GM23248 (cell line): ENCODE data around the gene STRAP. TPM values are rescaled to one million over a fixed set of nuclear protein-coding genes. Genes with fewer than 3 reads are reported as not detected.
"Not testable (repeated sequence)": the region's sequence is repeated elsewhere in the genome, so short reads cannot be mapped to it uniquely, and the experiment has no call there.

Experiments used
- DNase-seq: peaks from one replicate; pipeline ENCODE4 v3.0.0-alpha.2; 2015
- H2AFZ ChIP-seq: fragments of 200-600 bp; sonication (generic); 2 replicates; pipeline ENCODE4 v1.6.1; 2016; ENCODE audit warnings: antibody characterized with exemption
- H3F3A ChIP-seq: fragments of 200-600 bp; sonication (generic); 2 replicates; pipeline ENCODE4 v1.6.1; 2016; ENCODE audit warnings: mild to moderate bottlenecking, antibody characterized with exemption, mixed run types; ENCODE audit not compliant: insufficient read depth
- H3K27ac ChIP-seq: fragments of 200-600 bp; sonication (generic); 2 replicates; pipeline ENCODE4 v1.5.1; 2016; ENCODE audit warnings: mild to moderate bottlenecking
- H3K27me3 ChIP-seq: fragments of 200-600 bp; sonication (generic); replicated peaks from 2 replicates; pipeline ENCODE4 v1.6.1; 2016; ENCODE audit warnings: mild to moderate bottlenecking; ENCODE audit not compliant: insufficient read depth
- H3K36me3 ChIP-seq: fragments of 200-600 bp; sonication (generic); 2 replicates; pipeline ENCODE4 v1.6.1; 2016; ENCODE audit warnings: low read depth, mild to moderate bottlenecking
- H3K4me1 ChIP-seq: fragments of 200-600 bp; sonication (generic); 2 replicates; pipeline ENCODE4 v1.6.1; 2016; ENCODE audit warnings: mild to moderate bottlenecking; ENCODE audit not compliant: insufficient read depth
- H3K4me2 ChIP-seq: fragments of 200-600 bp; sonication (generic); one replicate; pipeline ENCODE4 v1.6.1; 2016; ENCODE audit warnings: mild to moderate bottlenecking; ENCODE audit not compliant: unreplicated experiment
- H3K4me3 ChIP-seq: fragments of 200-600 bp; sonication (generic); 2 replicates; pipeline ENCODE4 v1.5.1; 2016; ENCODE audit warnings: mild to moderate bottlenecking
- H3K79me2 ChIP-seq: fragments of 200-600 bp; sonication (generic); 2 replicates; pipeline ENCODE4 v1.6.1; 2016; ENCODE audit warnings: mild to moderate bottlenecking; ENCODE audit not compliant: insufficient read depth
- H3K9ac ChIP-seq: fragments of 200-600 bp; sonication (generic); 2 replicates; pipeline ENCODE4 v1.6.1; 2016; ENCODE audit warnings: mild to moderate bottlenecking
- H3K9me2 ChIP-seq: fragments of 200-600 bp; sonication (generic); 2 replicates; pipeline ENCODE4 v1.6.1; 2016; ENCODE audit warnings: mixed run types, mild to moderate bottlenecking, moderate library complexity; ENCODE audit not compliant: insufficient read depth
- H3K9me3 ChIP-seq: fragments of 200-600 bp; sonication (generic); one replicate; pipeline ENCODE4 v1.6.1; 2017; ENCODE audit warnings: low read depth
- H4K20me1 ChIP-seq: fragments of 200-600 bp; sonication (generic); 2 replicates; pipeline ENCODE4 v1.6.0; 2016; ENCODE audit not compliant: insufficient read depth
- EZH2 ChIP-seq: fragments of 200-600 bp; sonication (generic); IDR thresholded peaks from 2 replicates; pipeline ENCODE4 v1.6.1; 2018; ENCODE audit warnings: antibody characterized with exemption, mild to moderate bottlenecking; ENCODE audit not compliant: insufficient read depth, poor library complexity, severe bottlenecking
- EZH2phosphoT487 ChIP-seq: fragments of 200-600 bp; sonication (generic); IDR thresholded peaks from 2 replicates; pipeline ENCODE4 v1.6.1; 2018; ENCODE audit warnings: antibody characterized with exemption, moderate library complexity, mild to moderate bottlenecking, low read depth; ENCODE audit not compliant: insufficient read depth
- WGBS, 2 experiments: methylation state at CpG; one replicate each; pipeline ENCODE4 v1.1.6; 2015 to 2017; ENCODE audit warnings: low lambda C conversion rate in 2 of 2, low coverage in 1 of 2; ENCODE audit errors: missing lambda C conversion rate in 2 of 2; 5-methylcytosine and 5-hydroxymethylcytosine counted together
- in situ Hi-C: fragments of 300-500 bp; cut with MboI; formaldehyde crosslinking; loops from 2 replicates; pipeline ENCODE4 v1.15.0; 2020
- polyA plus RNA-seq: library from polyadenylated mRNA; unstranded; fragments of >200 nt; fragmentation: Nextera tagmentation; extraction: Ambion mirVana; gene quantifications from 2 replicates; pipeline ENCODE4 v1.2.1, GENCODE V29; 2016
- total RNA-seq: library from RNA; depleted of rRNA; stranded (reverse); fragments of >200 nt; shearing (Covaris generic); gene quantifications from 2 replicates; pipeline ENCODE4 v1.2.3, GENCODE V29; 2014

Gene STRAP
- total and polyA plus RNA-seq, 2 experiments from 2014 or later = 128 to 284 TPM

- Histone ChIP-seq H4K20me1 (no peaks in the 10 kb centered on the region), H3K27ac (peak within 1 kb of the TSS; percentile 81), H3K9me2 (no peaks in the 10 kb centered on the region), H3K79me2 (peaks cover 40% of the 10 kb centered on the region), H3F3A (peaks cover 48% of the 10 kb centered on the region), H3K4me1 (peaks cover 13% of the 10 kb centered on the region; the same call in 1 of the 2 replicates), H3K27me3 (no peaks in the 10 kb centered on the region), H3K4me3 (peak within 1 kb of the TSS; percentile 79), H3K4me2 (peak within 1 kb of the TSS; percentile 88), H3K9ac (peak within 1 kb of the TSS; percentile 89), H3K9me3 (no peaks in the 10 kb centered on the region), H2AFZ (peak within 1 kb of the TSS; percentile 83), H3K36me3 (peaks cover 10% of the 10 kb centered on the region)
- TF ChIP-seq EZH2 (no peak), EZH2phosphoT487 (no peak)
- in situ Hi-C loops = no loop called here
- DNase-seq = peak; percentile 88
- 1% methylated on average over 42 to 55 of the region's 59 CpGs for WGBS, 2 experiments
Measured at GRCh38 chr12:15910864-15911721, 28.9 kb downstream of the STRAP start, which contains the start of gene DERA. Gene DERA (plus strand): TSS chr12:15911332. CDS start chr12:15911384, 52 bp downstream.

DNA sequence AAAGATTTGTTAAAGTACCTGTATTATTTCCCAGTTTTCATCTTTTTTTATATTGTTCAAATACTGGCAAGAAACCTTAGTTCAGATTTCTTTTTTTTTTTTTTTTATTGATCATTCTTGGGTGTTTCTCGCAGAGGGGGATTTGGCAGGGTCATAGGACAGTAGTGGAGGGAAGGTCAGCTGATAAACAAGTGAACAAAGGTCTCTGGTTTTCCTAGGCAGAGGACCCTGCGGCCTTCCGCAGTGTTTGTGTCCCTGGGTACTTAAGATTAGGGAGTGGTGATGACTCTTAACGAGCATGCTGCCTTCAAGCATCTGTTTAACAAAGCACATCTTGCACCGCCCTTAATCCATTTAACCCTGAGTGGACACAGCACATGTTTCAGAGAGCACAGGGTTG, 29.7 kb downstream of the STRAP start:
- not testable (repeated sequence) for H4K20me1 ChIP-seq
- 2 to 5% methylated on average over 4 of the region's 5 CpGs for WGBS, 2 experiments

DNA sequence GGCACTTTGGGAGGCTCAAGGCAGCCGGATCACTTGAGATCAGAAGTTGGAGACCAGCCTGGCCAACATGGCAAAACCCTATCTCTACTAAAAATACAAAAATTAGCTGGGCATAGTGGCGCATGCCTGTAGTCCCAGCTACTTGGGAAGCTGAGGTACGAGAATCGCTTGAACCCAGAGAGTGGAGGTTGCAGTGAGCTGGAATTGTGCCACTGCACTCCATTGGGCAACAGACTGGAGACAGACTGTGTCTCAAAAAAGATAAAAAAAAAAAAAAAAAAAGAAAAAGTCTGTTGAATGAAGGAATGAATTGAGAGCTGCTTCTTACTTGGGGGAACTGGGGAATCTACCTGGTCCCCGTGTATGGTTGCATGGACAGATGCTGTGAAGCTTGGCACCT, 31.9 kb downstream of the STRAP start:
- H3K9me3 ChIP-seq, H3K4me2 ChIP-seq, H2AFZ ChIP-seq, H3K9ac ChIP-seq, H3K27ac ChIP-seq, DNase-seq, H3K36me3 ChIP-seq, H4K20me1 ChIP-seq, in situ Hi-C loops, H3K4me3 ChIP-seq, H3K9me2 ChIP-seq, H3K27me3 ChIP-seq: not testable (repeated sequence)
- H3K79me2 ChIP-seq = peaks cover 71% of the 10 kb centered on the region
- peaks cover 13% of the 10 kb centered on the region; the same call in 1 of the 2 replicates for H3K4me1 ChIP-seq
- peaks cover 19% of the 10 kb centered on the region for H3F3A ChIP-seq
- WGBS, 2 experiments = 93 to 94% methylated on average over 5 of the region's 5 CpGs

More for the DNA sequence above, 29.7 kb downstream of the STRAP start:
- Histone ChIP-seq H3K4me3 (peak overlapping the region; percentile 79), H3F3A (peaks cover 41% of the 10 kb centered on the region), H3K27ac (peak overlapping the region; percentile 81), H3K4me1 (peaks cover 13% of the 10 kb centered on the region; the same call in 1 of the 2 replicates), H2AFZ (peak overlapping the region; percentile 83), H3K9ac (peak overlapping the region; percentile 89), H3K79me2 (peaks cover 49% of the 10 kb centered on the region), H3K4me2 (peak overlapping the region; percentile 88)
- H3K9me2 ChIP-seq, H3K9me3 ChIP-seq, H3K27me3 ChIP-seq, H3K36me3 ChIP-seq, DNase-seq, in situ Hi-C loops: not testable (repeated sequence)

DNA sequence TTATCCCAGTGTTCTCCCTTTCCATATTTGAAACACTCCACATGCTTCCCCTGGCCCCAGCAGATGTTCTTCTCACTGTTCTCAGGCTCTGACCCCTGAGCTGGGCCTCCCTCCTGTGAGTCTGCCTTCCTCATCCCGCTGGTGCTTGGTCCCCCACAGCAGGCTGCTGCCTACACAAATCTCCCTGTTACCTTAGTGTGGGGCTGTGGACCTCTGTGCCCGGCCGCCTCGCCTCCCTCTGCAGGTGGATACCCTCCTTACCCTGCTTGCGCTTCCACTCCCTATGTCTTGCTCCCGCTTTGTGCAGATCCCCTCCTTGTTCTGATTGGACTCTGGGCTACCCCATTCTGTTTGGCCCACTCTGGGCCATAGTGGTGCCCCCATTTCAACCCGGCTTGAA, 35.9 kb downstream of the STRAP start:
- H4K20me1 ChIP-seq = no peaks in the 10 kb centered on the region
- no peaks in the 10 kb centered on the region for H3K9me2 ChIP-seq
- no peak overlapping the region for H3K4me2 ChIP-seq
- 88 to 95% methylated on average over 7 of the region's 7 CpGs for WGBS, 2 experiments
- H3K79me2 ChIP-seq = peaks cover 97% of the 10 kb centered on the region
- H2AFZ ChIP-seq = no peak overlapping the region
- H3F3A ChIP-seq = no peaks in the 10 kb centered on the region
- DNase-seq = no peak
- TF ChIP-seq EZH2 (no peak), EZH2phosphoT487 (no peak)
- in situ Hi-C loops = no loop called here
- no peaks in the 10 kb centered on the region for H3K27me3 ChIP-seq
- no peaks in the 10 kb centered on the region for H3K9me3 ChIP-seq
- H3K4me1 ChIP-seq = peaks cover under 1% of the 10 kb centered on the region; the same call in 1 of the 2 replicates
- H3K36me3 ChIP-seq = no peaks in the 10 kb centered on the region
- H3K27ac ChIP-seq = no peak overlapping the region
- no peak overlapping the region for H3K9ac ChIP-seq
- no peak overlapping the region for H3K4me3 ChIP-seq
